NT2/D1 (cell line): Measurements from ENCODE around the gene TAL2.

Source experiments
- DNase-seq: peaks from one replicate; pipeline ENCODE4 v3.0.0-alpha.2; 2011; ENCODE audit warnings: low read depth, low spot score
- H3K27me3 ChIP-seq: 2 replicates; pipeline ENCODE4 v1.6.0; 2011; ENCODE audit warnings: mild to moderate bottlenecking; ENCODE audit not compliant: insufficient read length, insufficient read depth
- H3K36me3 ChIP-seq: 2 replicates; pipeline ENCODE4 v1.6.1; 2011; ENCODE audit warnings: mild to moderate bottlenecking, low read length, mixed read lengths; ENCODE audit not compliant: insufficient read depth, insufficient read length
- H3K4me1 ChIP-seq: 2 replicates; pipeline ENCODE4 v1.5.1; 2011; ENCODE audit not compliant: insufficient read depth, insufficient read length
- H3K4me3 ChIP-seq: 2 replicates; pipeline ENCODE4 v1.5.1; 2011; ENCODE audit warnings: low read depth; ENCODE audit not compliant: insufficient read length
- H3K9ac ChIP-seq: 2 replicates; pipeline ENCODE4 v1.6.0; 2011; ENCODE audit warnings: low read depth; ENCODE audit not compliant: insufficient read length
- H3K9me3 ChIP-seq: 2 replicates; pipeline ENCODE4 v1.5.1; 2011; ENCODE audit warnings: mild to moderate bottlenecking, low read length; ENCODE audit not compliant: insufficient read depth
- SUZ12 ChIP-seq: IDR thresholded peaks from 2 replicates; pipeline ENCODE4 v1.6.1; 2011; ENCODE audit not compliant: insufficient read length, insufficient read depth; ENCODE audit errors: extremely low read depth
- YY1 ChIP-seq: IDR thresholded peaks from 2 replicates; pipeline ENCODE4 v1.6.1; 2011; ENCODE audit not compliant: insufficient read length, insufficient read depth
- ZNF274 ChIP-seq: IDR thresholded peaks from 2 replicates; pipeline ENCODE4 v1.6.1; 2011; ENCODE audit warnings: mild to moderate bottlenecking, low read depth, low read length

The TAL2 gene

DNA sequence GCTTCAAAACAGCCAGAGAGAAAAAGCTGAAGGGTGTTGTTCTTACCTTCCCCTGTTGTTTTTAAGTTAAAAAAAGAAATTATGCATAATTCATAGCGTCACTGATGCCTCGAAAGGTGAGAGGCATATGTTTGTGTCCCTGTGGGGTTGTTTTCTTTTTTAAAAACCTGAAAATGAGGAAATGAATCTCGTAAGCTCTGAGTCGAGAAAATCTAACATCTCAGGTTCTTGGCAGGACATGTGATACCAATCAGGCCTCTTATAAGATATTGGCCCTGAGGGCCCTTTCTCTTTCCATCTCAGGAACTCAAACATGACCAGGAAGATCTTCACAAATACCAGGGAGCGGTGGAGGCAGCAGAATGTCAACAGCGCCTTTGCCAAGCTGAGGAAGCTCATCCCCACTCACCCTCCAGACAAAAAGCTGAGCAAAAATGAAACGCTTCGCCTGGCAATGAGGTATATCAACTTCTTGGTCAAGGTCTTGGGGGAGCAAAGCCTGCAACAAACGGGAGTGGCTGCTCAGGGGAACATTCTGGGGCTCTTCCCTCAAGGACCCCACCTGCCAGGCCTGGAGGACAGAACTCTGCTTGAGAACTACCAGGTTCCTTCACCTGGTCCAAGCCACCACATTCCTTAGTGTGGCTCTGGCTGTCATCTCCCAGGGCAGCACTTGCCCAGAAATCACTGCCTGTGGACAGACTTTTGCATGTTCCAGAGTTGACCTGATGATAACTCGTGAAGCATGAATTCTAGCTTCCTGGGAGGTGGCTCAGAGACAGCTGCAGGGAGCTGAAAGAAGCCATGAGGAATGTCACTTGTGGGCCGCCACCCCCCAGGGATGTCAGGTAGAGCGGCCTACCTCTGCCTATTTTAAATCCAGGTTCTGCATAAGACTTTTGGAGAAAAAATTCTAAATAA lies at the start of gene TAL2:
TSS of gene TAL2 (plus strand) at position 274 of the 921 bp plus-strand sequence. CDS start at position 314, 40 bp downstream.
- TF ChIP-seq SUZ12: no peak
- no peak for TF ChIP-seq YY1
- TF ChIP-seq ZNF274: no peak
- H3K4me3 ChIP-seq: no peak within 1 kb of the TSS
- no peak for DNase-seq
- no peaks in the 10 kb centered on the region for H3K36me3 ChIP-seq
- no peaks in the 10 kb centered on the region for H3K9me3 ChIP-seq
- no peak within 1 kb of the TSS for H3K9ac ChIP-seq
- H3K4me1 ChIP-seq: no peaks in the 10 kb centered on the region
- H3K27me3 ChIP-seq: peaks cover 7% of the 10 kb centered on the region

DNA sequence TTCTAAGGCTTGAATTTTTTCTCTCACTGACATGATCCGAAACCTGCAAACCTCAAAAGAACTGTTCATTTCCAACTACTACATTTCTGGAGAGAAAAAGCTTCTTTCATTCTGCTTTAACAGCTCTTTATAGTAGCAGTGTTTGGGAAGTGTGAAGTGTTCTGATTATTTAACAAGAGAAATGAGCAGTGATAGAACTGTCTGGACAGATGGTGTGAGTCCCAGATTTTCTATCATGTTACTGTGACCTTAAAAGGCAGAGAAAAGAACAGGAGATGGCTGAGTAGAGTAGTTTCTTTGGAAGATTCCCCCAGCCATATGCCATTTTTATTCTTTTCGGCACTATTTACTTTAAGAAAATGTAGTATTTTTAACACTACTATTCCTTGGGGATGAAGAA lies 41.3 kb upstream of the TAL2 start:
- Histone ChIP-seq H3K27me3 (no peaks in the 10 kb centered on the region), H3K4me3 (no peak overlapping the region), H3K9me3 (no peaks in the 10 kb centered on the region), H3K9ac (no peak overlapping the region), H3K4me1 (no peaks in the 10 kb centered on the region), H3K36me3 (no peaks in the 10 kb centered on the region)
- DNase-seq: no peak
- no peak for TF ChIP-seq ZNF274
- TF ChIP-seq YY1: no peak
- TF ChIP-seq SUZ12: no peak

GRCh38 chr9:105625088-105625487 lies 37.2 kb upstream of the TAL2 start:
- no peak for DNase-seq
- H3K9me3 ChIP-seq: no peaks in the 10 kb centered on the region
- H3K4me1 ChIP-seq: no peaks in the 10 kb centered on the region
- TF ChIP-seq ZNF274 (no peak), YY1 (no peak), SUZ12 (no peak)
- no peak overlapping the region for H3K9ac ChIP-seq
- H3K36me3 ChIP-seq: peaks cover 4% of the 10 kb centered on the region
- H3K4me3 ChIP-seq: no peak overlapping the region
- no peaks in the 10 kb centered on the region for H3K27me3 ChIP-seq

GRCh38 chr9:105632807-105633206 lies 29.4 kb upstream of the TAL2 start:
- no peaks in the 10 kb centered on the region for H3K9me3 ChIP-seq
- TF ChIP-seq SUZ12 (no peak), YY1 (no peak), ZNF274 (no peak)
- H3K4me1 ChIP-seq: no peaks in the 10 kb centered on the region
- H3K27me3 ChIP-seq: no peaks in the 10 kb centered on the region
- no peak overlapping the region for H3K9ac ChIP-seq
- H3K4me3 ChIP-seq: no peak overlapping the region
- no peak for DNase-seq
- peaks cover 3% of the 10 kb centered on the region for H3K36me3 ChIP-seq

DNA sequence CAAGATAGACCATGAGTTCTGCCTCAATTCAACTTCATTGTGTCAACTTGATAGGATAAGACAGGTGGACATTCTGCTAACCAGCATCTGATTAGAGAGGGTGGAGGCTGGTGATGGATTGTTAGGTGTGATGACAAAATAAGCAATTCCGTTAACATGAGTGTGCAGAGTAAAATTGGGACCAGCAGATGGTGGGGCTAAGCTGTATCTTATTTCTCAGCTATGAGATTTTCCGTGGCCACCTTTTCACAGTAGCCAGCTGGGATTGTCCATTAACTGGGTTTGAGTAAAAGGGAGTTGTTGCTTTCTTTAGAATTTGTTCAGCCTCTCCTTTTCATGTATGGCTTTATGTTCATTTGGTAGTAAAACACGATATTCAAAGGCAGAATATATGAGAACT lies 28.8 kb upstream of the TAL2 start:
- no peak overlapping the region for H3K4me3 ChIP-seq
- no peak overlapping the region for H3K9ac ChIP-seq
- peaks cover 3% of the 10 kb centered on the region for H3K36me3 ChIP-seq
- no peak for TF ChIP-seq ZNF274
- TF ChIP-seq SUZ12: no peak
- TF ChIP-seq YY1: no peak
- no peaks in the 10 kb centered on the region for H3K4me1 ChIP-seq
- no peaks in the 10 kb centered on the region for H3K9me3 ChIP-seq
- no peak for DNase-seq
- no peaks in the 10 kb centered on the region for H3K27me3 ChIP-seq

- TF ChIP-seq YY1 (no peak), ZNF274 (no peak), SUZ12 (no peak)
- Histone ChIP-seq H3K9me3 (peaks cover 2% of the 10 kb centered on the region; the same call in 1 of the 2 replicates), H3K36me3 (peaks cover 5% of the 10 kb centered on the region), H3K27me3 (no peaks in the 10 kb centered on the region), H3K4me1 (no peaks in the 10 kb centered on the region), H3K4me3 (no peak overlapping the region), H3K9ac (no peak overlapping the region)
- DNase-seq: no peak
These were observed 25.9 kb upstream of the TAL2 start for GRCh38 chr9:105636331-105636730.

GRCh38 chr9:105637787-105638395 lies 24.4 kb upstream of the TAL2 start:
- H3K4me1 ChIP-seq: no peaks in the 10 kb centered on the region
- H3K9me3 ChIP-seq: peaks cover 13% of the 10 kb centered on the region; the same call in 1 of the 2 replicates
- no peak overlapping the region for H3K9ac ChIP-seq
- H3K27me3 ChIP-seq: no peaks in the 10 kb centered on the region
- H3K36me3 ChIP-seq: peaks cover 5% of the 10 kb centered on the region
- no peak overlapping the region for H3K4me3 ChIP-seq
- TF ChIP-seq ZNF274: no peak
- no peak for TF ChIP-seq YY1
- TF ChIP-seq SUZ12: no peak
- no peak for DNase-seq
